ENCODE results near the gene VPS13D.

GRCh38 chr1:12338823-12339222, 109.0 kb downstream of the VPS13D start:
- no peak for TF ChIP-seq EZH2 (IDR thresholded peaks at IDR 0.05)
- no peak for TF ChIP-seq FOXP2 (optimal IDR thresholded peaks at IDR 0.05; ENCODE audit: control extremely low read depth, extremely low read length, insufficient read depth)
- no peak for TF ChIP-seq POLR2AphosphoS5 (IDR thresholded peaks at IDR 0.05; ENCODE audit: borderline replicate concordance, low read depth, low read length)

All from SK-N-MC (cell line).